Measurements from ENCODE around the gene NFS1.
A peak's percentile ranks its signal among the peaks of the same experiment; 100 is the strongest.

- peak; percentile 84 for TF ChIP-seq CTCF (IDR thresholded peaks at IDR 0.05; ENCODE audit: low read length)
- no peak for TF ChIP-seq EZH2 (optimal IDR thresholded peaks at IDR 0.05; ENCODE audit: low read depth, low read length)
- TF ChIP-seq EZH2phosphoT487 (IDR thresholded peaks at IDR 0.05; ENCODE audit: low read length) = no peak
Observed at GRCh38 chr20:35619196-35620095, 79.7 kb downstream of the NFS1 start.
